H1 (cell line): ENCODE results near the gene RNMT. TPM values are rescaled to one million over a fixed set of nuclear protein-coding genes. Genes with fewer than 3 reads are reported as not detected.
A peak's percentile ranks its signal among the peaks of the same experiment; 100 is the strongest.

Experiments used
- GTF2F1 ChIP-seq: IDR thresholded peaks from 2 replicates; pipeline ENCODE4 v1.6.1; 2012; ENCODE audit warnings: low read depth, low read length, improper control_type of control experiment, borderline replicate concordance
- TCF12 ChIP-seq: IDR thresholded peaks from 2 replicates; pipeline ENCODE4 v1.6.1; 2011; ENCODE audit warnings: low read depth, mild to moderate bottlenecking, low read length
- polyA plus RNA-seq, 7 experiments: library from polyadenylated mRNA; depleted of rRNA in 3 of 7; stranded (reverse) in 5 of 7; unstranded in 2 of 7; fragments of >200 nt in 5 of 7; fragments of 200-250 nt in 2 of 7; gene quantifications; 1 replicate in 5 of 7; 2 replicates in 1 of 7; 4 replicates in 1 of 7; pipeline versions ENCODE4 v1.2.1 to v1.2.3, GENCODE V29; 2011 to 2013; ENCODE audit warnings: missing spikeins in 2 of 7, mixed read lengths in 2 of 7
- total RNA-seq: library from RNA; stranded (reverse); fragmentation: NEBNext Ultra II Directional; extraction: Animal tissue kit (Norgen Biotek cat#: 25700); gene quantifications from 2 replicates; pipeline ENCODE4 v1.2.1, GENCODE V29; 2021
- TF ChIP-seq, protein P1 (sequence below): IDR thresholded peaks from 2 replicates; pipeline ENCODE4 v1.6.1; 2012; ENCODE audit warnings: inconsistent platforms

The RNMT gene
- total and polyA plus RNA-seq, 2 of the 8 experiments (the other 6 are each of a cell fraction or from before 2014, with no cell fraction given), result 25.3 to 63.5 TPM

DNA sequence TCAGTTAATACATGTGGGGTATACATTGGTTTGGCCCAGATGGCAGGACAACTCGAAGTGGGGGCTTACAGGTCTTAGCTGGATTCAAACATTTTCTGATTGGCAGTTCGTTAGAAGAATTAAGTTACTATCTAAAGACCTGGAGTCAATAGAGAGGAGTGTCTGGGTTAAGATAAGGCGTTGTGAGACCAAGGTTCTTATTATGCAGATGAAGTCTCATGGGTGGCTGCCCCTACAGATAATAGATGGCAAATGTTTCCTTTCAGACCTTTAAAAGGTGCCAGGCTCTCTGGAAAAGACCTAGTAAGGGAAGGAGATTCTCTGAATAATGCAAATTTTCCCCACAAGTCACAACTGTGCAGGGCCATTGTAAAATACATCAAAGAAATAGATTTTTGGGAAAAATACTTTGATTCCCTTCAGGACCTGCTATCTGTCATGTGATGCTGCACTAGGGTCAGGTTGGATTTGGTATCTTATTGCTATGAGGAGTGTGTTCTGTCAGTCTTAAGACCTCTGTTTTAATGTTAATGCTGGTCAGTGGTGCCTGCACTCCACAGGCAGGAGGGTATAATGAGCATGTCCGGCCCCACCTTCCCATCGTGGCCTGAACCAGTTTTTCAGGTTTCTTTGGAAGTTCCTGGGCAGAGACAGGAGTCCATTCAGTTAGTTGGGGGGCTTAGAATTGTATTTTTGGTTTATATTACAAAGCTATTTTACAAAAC is 83.2 kb downstream of the RNMT start (continued):
- TF ChIP-seq, protein P1, sequence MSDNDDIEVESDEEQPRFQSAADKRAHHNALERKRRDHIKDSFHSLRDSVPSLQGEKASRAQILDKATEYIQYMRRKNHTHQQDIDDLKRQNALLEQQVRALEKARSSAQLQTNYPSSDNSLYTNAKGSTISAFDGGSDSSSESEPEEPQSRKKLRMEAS, result peak; percentile 61; the same call in 1 of the 2 replicates
- TF ChIP-seq GTF2F1, result no peak
- 0 out of 2 replicates have a peak, but pooled peaks have one; percentile 14 for TF ChIP-seq TCF12
